H1 (cell line): Measurements from ENCODE around the gene ANK3. TPM values are rescaled to one million over a fixed set of nuclear protein-coding genes. Genes with fewer than 3 reads are reported as not detected.

ENCODE experiments used
- CTCF ChIA-PET: fragments of 300-600 bp; sonication (Branson Sonifier 250); formaldehyde crosslinking; loops from one replicate; lab custom pipeline; 2021; ENCODE audit not compliant: partially characterized antibody; lab: Charles Lee
- POLR2A ChIA-PET: fragments of 300-600 bp; sonication (Branson Sonifier 250); formaldehyde crosslinking; loops from one replicate; lab custom pipeline; 2021; ENCODE audit warnings: inconsistent platforms; ENCODE audit not compliant: partially characterized antibody; lab: Charles Lee
- DNase-seq, 2 experiments: peaks; one replicate each; pipeline versions ENCODE4 v3.0.0 to v3.0.0-alpha.2; 2010 to 2022; ENCODE audit warnings: low spot score in 2 of 2, low read depth in 1 of 2, mixed read lengths in 1 of 2
- FAIRE-seq: peaks from 2 replicates; lab custom pipeline; 2011; peaks lifted over from hg19 to GRCh38; lab: Jason Lieb, UNC
- H2AFZ ChIP-seq: 2 replicates; pipeline ENCODE4 v1.8.1; 2012; ENCODE audit warnings: low read length, inconsistent platforms
- H2AK5ac ChIP-seq: 2 replicates; pipeline ENCODE4 v1.6.1; 2013; ENCODE audit warnings: low read depth, low read length
- H2BK120ac ChIP-seq: replicated peaks from 2 replicates; pipeline ENCODE3; 2013; ENCODE audit warnings: low read depth, low read length, inconsistent platforms
- H2BK12ac ChIP-seq: 2 replicates; pipeline ENCODE4 v1.6.1; 2013; ENCODE audit warnings: low read depth, low read length
- H2BK15ac ChIP-seq: 2 replicates; pipeline ENCODE4 v1.6.1; 2013; ENCODE audit warnings: low read length
- H2BK20ac ChIP-seq: 2 replicates; pipeline ENCODE4 v1.6.1; 2013; ENCODE audit warnings: low read length
- H2BK5ac ChIP-seq: 2 replicates; pipeline ENCODE4 v1.6.1; 2013; ENCODE audit warnings: low read depth, low read length
- H3K14ac ChIP-seq: 2 replicates; pipeline ENCODE4 v1.6.1; 2013; ENCODE audit warnings: inconsistent platforms; ENCODE audit not compliant: insufficient read length
- H3K18ac ChIP-seq: 2 replicates; pipeline ENCODE4 v1.6.1; 2013; ENCODE audit warnings: low read length; ENCODE audit errors: extremely low read depth
- H3K23ac ChIP-seq: 2 replicates; pipeline ENCODE4 v1.6.1; 2013; ENCODE audit warnings: inconsistent platforms; ENCODE audit not compliant: insufficient read length
- H3K23me2 ChIP-seq: 2 replicates; pipeline ENCODE4 v1.6.1; 2013; ENCODE audit warnings: low read depth, low read length
- H3K27ac ChIP-seq: 2 replicates; pipeline ENCODE4 v1.6.1; 2011; ENCODE audit warnings: low read depth, low read length, inconsistent platforms
- H3K27me3 ChIP-seq, 4 experiments: replicated peaks in 1 of 4; 1 replicate in 1 of 4; 2 replicates in 3 of 4; pipeline versions ENCODE4 v1.6.1 to v1.8.1; 2011 to 2013; ENCODE audit warnings: low read length in 3 of 4, mild to moderate bottlenecking in 3 of 4, inconsistent platforms in 2 of 4, mixed read lengths in 2 of 4, moderate library complexity in 1 of 4; ENCODE audit not compliant: control insufficient read depth in 3 of 4, insufficient read depth in 3 of 4; ENCODE audit errors: extremely low read depth in 1 of 4
- H3K36me3 ChIP-seq, 4 experiments: 2 replicates each; pipeline versions ENCODE4 v1.6.1 to v1.8.1; 2011 to 2013; ENCODE audit warnings: mild to moderate bottlenecking in 4 of 4, low read length in 3 of 4, moderate library complexity in 2 of 4, control low read depth in 1 of 4, inconsistent platforms in 1 of 4; ENCODE audit not compliant: insufficient read depth in 4 of 4, control insufficient read depth in 2 of 4
- H3K4ac ChIP-seq: replicated peaks from 2 replicates; pipeline ENCODE3; 2013; ENCODE audit warnings: low read length, low read depth, mixed read lengths, inconsistent platforms; ENCODE audit not compliant: insufficient read length
- H3K4me1 ChIP-seq, 4 experiments: replicated peaks in 1 of 4; 1 replicate in 1 of 4; 2 replicates in 3 of 4; pipeline versions ENCODE4 v1.6.1 to v1.8.1; 2011 to 2013; ENCODE audit warnings: low read length in 3 of 4, inconsistent platforms in 2 of 4, mixed read lengths in 1 of 4; ENCODE audit not compliant: insufficient read depth in 4 of 4, control insufficient read depth in 3 of 4
- H3K4me2 ChIP-seq, 2 experiments: 2 replicates each; pipeline versions ENCODE4 v1.6.1 to v1.8.1; 2011 to 2013; ENCODE audit warnings: low read depth in 2 of 2, low read length in 2 of 2, control low read depth in 1 of 2, inconsistent platforms in 1 of 2, mild to moderate bottlenecking in 1 of 2; ENCODE audit not compliant: insufficient read depth in 1 of 2
- H3K4me3 ChIP-seq, 4 experiments: fragments of 200-600, 300-600 bp in 1 of 4; sonication (generic), shearing (Covaris generic), sonication (Bioruptor Twin) in 1 of 4; 2 replicates each; pipeline versions ENCODE4 v1.5.1 to v1.8.1; 2011 to 2016; ENCODE audit warnings: low read length in 4 of 4, low read depth in 3 of 4, control low read depth in 2 of 4, inconsistent platforms in 2 of 4, mild to moderate bottlenecking in 2 of 4, mixed read lengths in 1 of 4, moderate library complexity in 1 of 4; ENCODE audit not compliant: insufficient read depth in 2 of 4; ENCODE audit errors: extremely low read depth in 1 of 4
- H3K56ac ChIP-seq: replicated peaks from 2 replicates; pipeline ENCODE3; 2013; ENCODE audit warnings: low read depth, mild to moderate bottlenecking, mixed read lengths, low read length, inconsistent platforms; ENCODE audit not compliant: insufficient read length
- H3K79me1 ChIP-seq: 2 replicates; pipeline ENCODE4 v1.6.1; 2013; ENCODE audit warnings: low read depth, low read length, control low read depth
- H3K79me2 ChIP-seq, 2 experiments: 2 replicates each; pipeline versions ENCODE4 v1.6.1 to v1.8.1; 2012 to 2013; ENCODE audit warnings: low read length in 2 of 2, mild to moderate bottlenecking in 2 of 2, inconsistent platforms in 1 of 2; ENCODE audit not compliant: insufficient read depth in 2 of 2, control insufficient read depth in 1 of 2
- H3K9ac ChIP-seq, 4 experiments: replicated peaks in 1 of 4; 1 replicate in 1 of 4; 2 replicates in 3 of 4; pipeline versions ENCODE4 v1.6.1 to v1.8.1; 2011 to 2013; ENCODE audit warnings: low read depth in 3 of 4, low read length in 3 of 4, control low read depth in 2 of 4, mild to moderate bottlenecking in 2 of 4, moderate library complexity in 2 of 4, inconsistent platforms in 1 of 4; ENCODE audit errors: extremely low read depth in 1 of 4
- H3K9me3 ChIP-seq, 2 experiments: 2 replicates each; pipeline versions ENCODE4 v1.6.1 to v1.8.1; 2012 to 2013; ENCODE audit warnings: mild to moderate bottlenecking in 2 of 2, moderate library complexity in 2 of 2, control low read depth in 1 of 2, inconsistent platforms in 1 of 2, low read depth in 1 of 2, low read length in 1 of 2, mixed read lengths in 1 of 2; ENCODE audit not compliant: insufficient read depth in 2 of 2
- H4K20me1 ChIP-seq, 2 experiments: replicated peaks in 1 of 2; 2 replicates each; pipeline versions ENCODE3 to v1.8.1; 2011 to 2013; ENCODE audit warnings: inconsistent platforms in 2 of 2, low read length in 2 of 2, mild to moderate bottlenecking in 1 of 2; ENCODE audit not compliant: insufficient read depth in 2 of 2, control insufficient read depth in 1 of 2
- H4K5ac ChIP-seq: 2 replicates; pipeline ENCODE4 v1.6.1; 2013; ENCODE audit warnings: low read length, low read depth, mixed read lengths, inconsistent platforms; ENCODE audit not compliant: insufficient read length
- H4K8ac ChIP-seq: 2 replicates; pipeline ENCODE4 v1.8.0; 2013; ENCODE audit warnings: mild to moderate bottlenecking, moderate library complexity, low read length, inconsistent platforms; ENCODE audit not compliant: insufficient read depth; ENCODE audit errors: extremely low read depth
- H4K91ac ChIP-seq: replicated peaks from 2 replicates; pipeline ENCODE3; 2013; ENCODE audit warnings: low read length, mixed read lengths, inconsistent platforms; ENCODE audit not compliant: insufficient read length
- CHD1 ChIP-seq: IDR thresholded peaks from 2 replicates; pipeline ENCODE4 v1.6.1; 2012; ENCODE audit warnings: low read depth, low read length, improper control_type of control experiment
- E2F6 ChIP-seq: IDR thresholded peaks from 2 replicates; pipeline ENCODE4 v1.6.1; 2012; ENCODE audit warnings: inconsistent platforms
- EGR1 ChIP-seq: IDR thresholded peaks from 2 replicates; pipeline ENCODE4 v1.6.1; 2011; ENCODE audit warnings: low read depth, low read length, borderline replicate concordance
- JUND ChIP-seq: IDR thresholded peaks from 2 replicates; pipeline ENCODE4 v1.6.1; 2011; ENCODE audit warnings: mild to moderate bottlenecking, improper control_type of control experiment, low read length
- PHF8 ChIP-seq: fragments of 200-600 bp; sonication (generic); conservative IDR thresholded peaks from 2 replicates; pipeline ENCODE4 v1.7.1; 2012; ENCODE audit warnings: low read depth, mild to moderate bottlenecking, inconsistent platforms, low read length, moderate library complexity
- RAD21 ChIP-seq, 2 experiments: IDR thresholded peaks in 1 of 2; conservative IDR thresholded peaks in 1 of 2; 2 replicates each; pipeline ENCODE4 v1.6.1; 2011; ENCODE audit warnings: low read depth in 2 of 2, low read length in 2 of 2, improper control_type of control experiment in 1 of 2, inconsistent platforms in 1 of 2, mild to moderate bottlenecking in 1 of 2, moderate library complexity in 1 of 2
- SP1 ChIP-seq: IDR thresholded peaks from 2 replicates; pipeline ENCODE4 v1.6.1; 2011; ENCODE audit warnings: low read depth, low read length
- SUZ12 ChIP-seq: fragments of 200-600 bp; sonication (generic); IDR thresholded peaks from 2 replicates; pipeline ENCODE4 v1.6.1; 2012; ENCODE audit warnings: mild to moderate bottlenecking, inconsistent platforms, low read length, moderate library complexity, mixed read lengths
- TBP ChIP-seq: IDR thresholded peaks from 2 replicates; pipeline ENCODE4 v1.6.1; 2011; ENCODE audit warnings: low read depth, low read length, improper control_type of control experiment
- TCF12 ChIP-seq: IDR thresholded peaks from 2 replicates; pipeline ENCODE4 v1.6.1; 2011; ENCODE audit warnings: low read depth, mild to moderate bottlenecking, low read length
- WGBS, 2 experiments: shearing (Covaris generic) in 1 of 2; methylation state at CpG; one replicate each; pipeline versions ENCODE4 v1.1.6 to v1.1.7; 2013 to 2015; ENCODE audit warnings: low lambda C conversion rate in 2 of 2, mixed read lengths in 2 of 2, inconsistent platforms in 1 of 2, low coverage in 1 of 2, missing lambda C conversion rate in 1 of 2; ENCODE audit not compliant: insufficient replicate concordance in 2 of 2, insufficient coverage in 1 of 2, insufficient read length in 1 of 2; ENCODE audit errors: extremely low coverage in 1 of 2, missing lambda C conversion rate in 1 of 2; 5-methylcytosine and 5-hydroxymethylcytosine counted together
- polyA plus RNA-seq, 7 experiments: library from polyadenylated mRNA; depleted of rRNA in 3 of 7; stranded (reverse) in 5 of 7; unstranded in 2 of 7; fragments of >200 nt in 5 of 7; fragments of 200-250 nt in 2 of 7; gene quantifications; 1 replicate in 5 of 7; 2 replicates in 1 of 7; 4 replicates in 1 of 7; pipeline versions ENCODE4 v1.2.1 to v1.2.3, GENCODE V29; 2011 to 2013; ENCODE audit warnings: missing spikeins in 2 of 7, mixed read lengths in 2 of 7
- total RNA-seq: library from RNA; stranded (reverse); fragmentation: NEBNext Ultra II Directional; extraction: Animal tissue kit (Norgen Biotek cat#: 25700); gene quantifications from 2 replicates; pipeline ENCODE4 v1.2.1, GENCODE V29; 2021

Gene ANK3
- total and polyA plus RNA-seq, 2 of the 8 experiments (the other 6 are each of a cell fraction or from before 2014, with no cell fraction given): 18.1 to 67.9 TPM

- H3K79me2 ChIP-seq: peaks cover 0 to 16% of the 10 kb centered on the region in 2 experiments; a peak in 2 of 4 replicates
- no peak overlapping the region for H3K14ac ChIP-seq
- no peak overlapping the region for H4K5ac ChIP-seq
- no peak overlapping the region for H2BK120ac ChIP-seq
- peak overlapping the region; percentile 29 to 82 (median 68); a peak in 6 of 8 replicates for H3K4me3 ChIP-seq
- H4K91ac ChIP-seq: no peak overlapping the region
- DNase-seq (no peak), FAIRE-seq (no peak)
- no peak overlapping the region for H3K56ac ChIP-seq
- H2BK12ac ChIP-seq: peak overlapping the region; percentile 82; the same call in 1 of the 2 replicates
- H3K79me1 ChIP-seq: no peaks in the 10 kb centered on the region
- no peak for TF ChIP-seq SUZ12
- TF ChIP-seq E2F6: no peak
- TF ChIP-seq TCF12: no peak
- no peak for TF ChIP-seq RAD21 (IDR thresholded peaks at IDR 0.05 in 1 of 2, conservative IDR thresholded peaks at IDR 0.05 in 1 of 2; ENCODE audit: low read depth in 2 of 2, low read length in 2 of 2)
- no peak for TF ChIP-seq EGR1
- TF ChIP-seq SP1: no peak
- TF ChIP-seq CHD1: no peak
- no peak for TF ChIP-seq JUND
- TF ChIP-seq TBP: no peak
- no peak for TF ChIP-seq PHF8
- ChIA-PET POLR2A (interaction anchor here (1.1 to 2.5 kb wide), 3 partner anchors 9 to 41 kb away, joined by 3 to 23 read pairs (median 4); no protein-coding TSS in a partner anchor), CTCF (interaction anchor here (0.8 to 1.9 kb wide), 2 partner anchors 25 to 70 kb away, joined by 3 to 4 read pairs; no protein-coding TSS in a partner anchor)
- H3K9me3 ChIP-seq: no peaks in the 10 kb centered on the region
- no peak overlapping the region for H3K18ac ChIP-seq
- no peak overlapping the region for H4K8ac ChIP-seq
- peaks cover 0 to 3% (median 0%) of the 10 kb centered on the region in 4 experiments; a peak in 1 of 8 replicates for H3K36me3 ChIP-seq
- H3K9ac ChIP-seq: peak overlapping the region in 2 of 4 experiments; percentile 33 to 60; a peak in 1 of 7 replicates
- peak overlapping the region; percentile 70 to 93 for H3K4me2 ChIP-seq
- 0 out of 2 replicates have a peak overlapping the region, but pooled peaks have one; percentile 13 for H3K27ac ChIP-seq
- H3K4ac ChIP-seq: no peak overlapping the region
- no peak overlapping the region for H2BK20ac ChIP-seq
- no peak overlapping the region for H2AK5ac ChIP-seq
- no peak overlapping the region for H3K23ac ChIP-seq
- no peak overlapping the region for H2AFZ ChIP-seq
- peaks cover 0 to 10% (median 4%) of the 10 kb centered on the region in 4 experiments; a peak in 2 of 7 replicates for H3K4me1 ChIP-seq
- 63% methylated on average over 5 of the region's 5 CpGs; no CpG with 5 or more reads in 1 of the 2 experiments for WGBS, 2 experiments
- peaks cover 4% of the 10 kb centered on the region for H3K23me2 ChIP-seq
- H2BK5ac ChIP-seq: no peak overlapping the region; the same call in 1 of the 2 replicates
- no peaks in the 10 kb centered on the region for H4K20me1 ChIP-seq
- no peak overlapping the region for H2BK15ac ChIP-seq
- H3K27me3 ChIP-seq: no peaks in the 10 kb centered on the region
Measured at GRCh38 chr10:60138842-60139241, 250.8 kb downstream of the ANK3 start.
